Endodermal cell (in vitro differentiated cells): Measurements from ENCODE around the gene TP73. TPM values are rescaled to one million over a fixed set of nuclear protein-coding genes. Genes with fewer than 3 reads are reported as not detected.

Experiments
- DNase-seq: peaks from one replicate; pipeline ENCODE4 v3.0.0-alpha.2; 2017
- H3K27ac ChIP-seq: 2 replicates; pipeline ENCODE4 v1.5.1; 2013; ENCODE audit warnings: mild to moderate bottlenecking, low read depth, low read length, moderate library complexity
- H3K27me3 ChIP-seq: 2 replicates; pipeline ENCODE4 v1.6.1; 2013; ENCODE audit warnings: mild to moderate bottlenecking, low read length, moderate library complexity; ENCODE audit not compliant: insufficient read depth, control insufficient read depth, poor library complexity, severe bottlenecking
- H3K36me3 ChIP-seq: 2 replicates; pipeline ENCODE4 v1.7.0; 2013; ENCODE audit warnings: mild to moderate bottlenecking, low read length, moderate library complexity; ENCODE audit not compliant: control insufficient read depth, insufficient read depth
- H3K4me1 ChIP-seq: one replicate; pipeline ENCODE4 v1.7.0; 2013; ENCODE audit warnings: low read length; ENCODE audit not compliant: control insufficient read depth, insufficient read depth
- H3K4me3 ChIP-seq: 2 replicates; pipeline ENCODE4 v1.5.1; 2013; ENCODE audit warnings: mild to moderate bottlenecking, low read length, moderate library complexity
- H3K9ac ChIP-seq: 2 replicates; pipeline ENCODE4 v1.6.1; 2013; ENCODE audit warnings: mild to moderate bottlenecking, low read length, moderate library complexity; ENCODE audit not compliant: poor library complexity, severe bottlenecking; ENCODE audit errors: extremely low read depth
- H3K9me3 ChIP-seq: 2 replicates; pipeline ENCODE4 v1.6.1; 2013; ENCODE audit warnings: mild to moderate bottlenecking, low read length, moderate library complexity; ENCODE audit not compliant: control insufficient read depth
- H3K27ac Mint-ChIP-seq: 2 replicates; pipeline ENCODE4 v1.8.0; 2020; ENCODE audit warnings: mixed read lengths
- H3K27me3 Mint-ChIP-seq: 2 replicates; pipeline ENCODE4 v1.8.0; 2021; ENCODE audit warnings: mild to moderate bottlenecking, mixed read lengths; ENCODE audit not compliant: insufficient read depth
- H3K36me3 Mint-ChIP-seq: 2 replicates; pipeline ENCODE4 v1.8.0; 2020; ENCODE audit warnings: low read depth, mixed read lengths
- H3K4me1 Mint-ChIP-seq: 2 replicates; pipeline ENCODE4 v1.8.0; 2020; ENCODE audit warnings: mixed read lengths
- H3K4me3 Mint-ChIP-seq: 2 replicates; pipeline ENCODE4 v1.8.0; 2020; ENCODE audit warnings: mild to moderate bottlenecking, moderate library complexity, mixed read lengths
- H3K9me3 Mint-ChIP-seq: 2 replicates; pipeline ENCODE4 v1.8.0; 2020; ENCODE audit warnings: mild to moderate bottlenecking, mixed read lengths
- WGBS, 2 experiments: methylation state at CpG; one replicate each; pipeline versions ENCODE4 v1.1.5 to v1.1.7; 2013; ENCODE audit warnings: missing lambda C conversion rate in 2 of 2, mixed read lengths in 1 of 2; ENCODE audit not compliant: insufficient coverage in 1 of 2, insufficient read length in 1 of 2; 5-methylcytosine and 5-hydroxymethylcytosine counted together
- total RNA-seq, 2 donors: library from RNA; stranded (reverse); fragmentation: NEBNext Ultra II Directional in 1 of 2; extraction: Animal tissue kit (Norgen Biotek cat#: 25700) in 1 of 2; gene quantifications; 2 replicates in 1 of 2; 3 replicates in 1 of 2; pipeline ENCODE4 v1.2.1, GENCODE V29; 2021
- TF ChIP-seq, protein P1 (sequence below): fragments of 200-600 bp; sonication (generic); conservative IDR thresholded peaks from 2 replicates; pipeline ENCODE4 v1.5.0; 2021; ENCODE audit warnings: antibody characterized with exemption, mild to moderate bottlenecking

Gene TP73
- total RNA-seq, 2 donors from 2014 or later = 3.4 to 3.5 TPM

GRCh38 chr1:3633344-3634058 lies 18.8 kb upstream of the TP73 start:
- H3K9me3 ChIP-seq = no peaks in the 10 kb centered on the region
- Mint-ChIP-seq H3K27me3 (no peaks in the 10 kb centered on the region), H3K4me1 (no peaks in the 10 kb centered on the region), H3K9me3 (no peaks in the 10 kb centered on the region), H3K4me3 (no peak overlapping the region), H3K36me3 (peaks cover 53% of the 10 kb centered on the region), H3K27ac (no peak overlapping the region)
- WGBS, 2 experiments = 94 to 98% methylated on average over 26 to 28 of the region's 28 CpGs
- peaks cover 42% of the 10 kb centered on the region for H3K36me3 ChIP-seq
- no peak overlapping the region for H3K9ac ChIP-seq
- TF ChIP-seq, protein P1, sequence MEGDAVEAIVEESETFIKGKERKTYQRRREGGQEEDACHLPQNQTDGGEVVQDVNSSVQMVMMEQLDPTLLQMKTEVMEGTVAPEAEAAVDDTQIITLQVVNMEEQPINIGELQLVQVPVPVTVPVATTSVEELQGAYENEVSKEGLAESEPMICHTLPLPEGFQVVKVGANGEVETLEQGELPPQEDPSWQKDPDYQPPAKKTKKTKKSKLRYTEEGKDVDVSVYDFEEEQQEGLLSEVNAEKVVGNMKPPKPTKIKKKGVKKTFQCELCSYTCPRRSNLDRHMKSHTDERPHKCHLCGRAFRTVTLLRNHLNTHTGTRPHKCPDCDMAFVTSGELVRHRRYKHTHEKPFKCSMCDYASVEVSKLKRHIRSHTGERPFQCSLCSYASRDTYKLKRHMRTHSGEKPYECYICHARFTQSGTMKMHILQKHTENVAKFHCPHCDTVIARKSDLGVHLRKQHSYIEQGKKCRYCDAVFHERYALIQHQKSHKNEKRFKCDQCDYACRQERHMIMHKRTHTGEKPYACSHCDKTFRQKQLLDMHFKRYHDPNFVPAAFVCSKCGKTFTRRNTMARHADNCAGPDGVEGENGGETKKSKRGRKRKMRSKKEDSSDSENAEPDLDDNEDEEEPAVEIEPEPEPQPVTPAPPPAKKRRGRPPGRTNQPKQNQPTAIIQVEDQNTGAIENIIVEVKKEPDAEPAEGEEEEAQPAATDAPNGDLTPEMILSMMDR = no peak
- H3K4me3 ChIP-seq = no peak overlapping the region
- H3K4me1 ChIP-seq = no peaks in the 10 kb centered on the region
- no peak for DNase-seq
- H3K27ac ChIP-seq = no peak overlapping the region
- H3K27me3 ChIP-seq = no peaks in the 10 kb centered on the region

GRCh38 chr1:3634059-3634800 lies 18.1 kb upstream of the TP73 start:
- Histone ChIP-seq H3K9ac (no peak overlapping the region), H3K4me1 (no peaks in the 10 kb centered on the region), H3K9me3 (no peaks in the 10 kb centered on the region), H3K4me3 (no peak overlapping the region), H3K27me3 (no peaks in the 10 kb centered on the region), H3K27ac (no peak overlapping the region), H3K36me3 (peaks cover 38% of the 10 kb centered on the region)
- no peak overlapping the region for H3K4me3 Mint-ChIP-seq
- WGBS, 2 experiments = 94 to 97% methylated on average over 22 of the region's 22 CpGs
- no peaks in the 10 kb centered on the region for H3K27me3 Mint-ChIP-seq
- H3K27ac Mint-ChIP-seq = peak overlapping the region; percentile 10
- H3K36me3 Mint-ChIP-seq = peaks cover 54% of the 10 kb centered on the region
- no peak for DNase-seq
- H3K9me3 Mint-ChIP-seq = no peaks in the 10 kb centered on the region
- TF ChIP-seq, protein P1 = no peak
- H3K4me1 Mint-ChIP-seq = no peaks in the 10 kb centered on the region

GRCh38 chr1:3636080-3636479 lies 16.2 kb upstream of the TP73 start:
- no peaks in the 10 kb centered on the region for H3K9me3 ChIP-seq
- TF ChIP-seq, protein P1 = no peak
- no peak overlapping the region for H3K4me3 ChIP-seq
- WGBS, 2 experiments = 93 to 96% methylated on average over 7 to 14 of the region's 14 CpGs
- no peak overlapping the region for H3K9ac ChIP-seq
- Mint-ChIP-seq H3K27me3 (no peaks in the 10 kb centered on the region), H3K4me3 (no peak overlapping the region), H3K27ac (no peak overlapping the region), H3K9me3 (no peaks in the 10 kb centered on the region), H3K36me3 (peaks cover 47% of the 10 kb centered on the region), H3K4me1 (no peaks in the 10 kb centered on the region)
- peaks cover 27% of the 10 kb centered on the region for H3K36me3 ChIP-seq
- H3K27ac ChIP-seq = no peak overlapping the region
- H3K4me1 ChIP-seq = no peaks in the 10 kb centered on the region
- DNase-seq = no peak
- H3K27me3 ChIP-seq = no peaks in the 10 kb centered on the region
